Measurements from ENCODE around the gene OR9I1.

The OR9I1 gene, protein sequence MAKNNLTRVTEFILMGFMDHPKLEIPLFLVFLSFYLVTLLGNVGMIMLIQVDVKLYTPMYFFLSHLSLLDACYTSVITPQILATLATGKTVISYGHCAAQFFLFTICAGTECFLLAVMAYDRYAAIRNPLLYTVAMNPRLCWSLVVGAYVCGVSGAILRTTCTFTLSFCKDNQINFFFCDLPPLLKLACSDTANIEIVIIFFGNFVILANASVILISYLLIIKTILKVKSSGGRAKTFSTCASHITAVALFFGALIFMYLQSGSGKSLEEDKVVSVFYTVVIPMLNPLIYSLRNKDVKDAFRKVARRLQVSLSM

DNA sequence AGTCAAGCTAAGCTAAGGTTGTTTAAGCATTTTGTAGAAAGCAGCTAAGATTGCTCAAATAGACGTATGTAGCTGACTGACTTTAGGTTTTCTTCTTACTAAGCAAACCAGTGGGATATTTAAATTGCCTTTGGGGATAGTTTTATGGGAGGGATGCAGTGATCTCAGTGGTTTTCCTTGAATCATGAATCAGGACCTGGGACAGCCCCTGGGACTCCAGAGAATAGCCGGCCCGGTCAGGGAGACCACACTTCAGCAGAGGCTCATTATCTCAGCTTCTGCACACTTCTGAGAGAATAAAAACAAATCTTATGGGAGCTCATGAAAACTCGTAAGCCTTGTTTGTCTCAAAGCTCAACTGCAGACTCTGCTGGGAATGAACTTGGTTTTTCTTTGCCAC, at the start of gene OR9I1:
OR9I1 (minus strand) TSS at position 62 of the 400 bp plus-strand sequence. CDS start 6,086 bp downstream, outside the sequence.
- no peak for DNase-seq

DNA sequence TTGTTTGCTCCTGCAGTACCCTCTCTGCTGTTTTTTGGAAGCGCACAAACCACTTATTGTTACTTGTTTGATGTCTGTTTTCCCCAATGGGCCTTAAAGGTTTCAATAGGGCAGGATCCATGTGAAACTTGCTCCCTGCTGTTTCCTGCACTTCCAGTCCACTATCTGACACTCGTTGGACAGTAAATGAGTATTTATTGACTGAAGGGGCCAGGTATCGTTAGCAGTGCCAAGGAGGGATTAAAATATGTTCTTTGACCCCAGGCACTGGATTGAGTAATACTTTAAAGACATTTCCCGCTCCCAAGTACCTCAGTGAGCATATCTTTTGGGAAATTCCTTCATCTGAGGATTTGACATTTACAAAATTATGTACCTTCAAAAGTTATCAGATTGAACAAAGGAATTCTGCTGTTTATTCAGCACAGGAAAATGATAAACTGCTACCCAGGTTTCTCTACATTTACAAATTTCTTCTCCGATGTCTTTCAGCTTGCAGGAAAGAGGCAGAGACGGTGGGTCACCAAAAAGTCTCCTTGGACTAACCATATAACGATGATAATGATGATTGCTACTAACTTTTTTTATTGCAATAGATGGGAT, 40.3 kb upstream of the OR9I1 start:
- no peak for DNase-seq

DNA sequence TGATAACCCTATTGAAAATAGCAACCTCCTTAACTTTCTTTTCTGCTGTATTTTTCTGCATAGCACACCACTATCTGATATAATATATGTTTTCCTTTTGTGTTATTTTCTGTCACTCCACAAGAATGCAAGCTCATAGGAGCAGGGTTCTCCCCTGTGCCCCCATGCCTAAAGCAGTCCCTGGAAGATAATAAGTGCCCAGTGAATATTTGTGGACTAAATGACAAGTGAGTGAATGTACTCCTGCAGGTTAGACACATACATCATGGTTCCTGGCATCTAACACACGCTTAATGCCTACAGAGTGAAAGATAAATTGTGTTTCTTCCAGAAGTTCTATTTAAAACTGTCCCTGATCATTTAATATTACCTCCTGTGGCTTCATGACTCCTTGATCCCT, 39.7 kb upstream of the OR9I1 start:
- DNase-seq: no peak

DNA sequence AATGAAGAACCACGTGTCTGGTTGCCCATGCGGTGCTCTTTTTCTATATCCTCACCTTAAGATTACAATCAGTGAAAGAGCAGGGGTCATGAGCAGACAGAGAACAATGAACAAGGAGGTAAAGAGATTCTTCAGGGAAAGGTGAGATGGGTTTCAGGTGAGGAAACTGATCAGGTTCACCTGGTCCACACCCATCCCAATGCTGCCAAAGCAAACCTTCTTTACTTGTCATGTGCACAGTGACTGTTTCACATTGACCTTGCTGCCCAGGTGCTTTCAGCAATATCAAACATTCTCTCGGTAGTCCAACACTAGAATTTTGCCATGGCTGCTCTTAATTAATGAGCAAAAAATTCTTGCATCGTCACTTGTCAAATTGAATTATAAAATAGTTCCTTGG, 39.1 kb upstream of the OR9I1 start:
- no peak for DNase-seq

DNA sequence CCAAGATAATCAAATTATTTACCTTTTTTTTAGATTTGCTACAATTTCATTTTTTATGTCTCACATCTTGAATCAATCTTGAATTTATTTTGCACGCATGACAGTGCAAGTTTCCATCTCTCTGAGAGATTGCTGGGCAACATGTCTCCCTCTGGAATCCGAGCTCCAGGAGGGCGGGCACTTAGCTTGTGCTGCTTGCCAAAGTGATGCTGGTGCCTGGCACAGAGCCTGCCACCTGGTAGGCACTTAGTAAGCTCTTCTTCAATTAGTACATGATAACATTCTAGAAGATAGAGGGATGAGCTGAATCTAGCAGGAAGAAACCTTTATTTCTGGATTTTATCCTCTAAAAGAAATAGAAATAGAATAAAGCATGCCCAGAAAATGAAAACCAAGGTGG, 27.5 kb upstream of the OR9I1 start:
- DNase-seq: no peak

DNA sequence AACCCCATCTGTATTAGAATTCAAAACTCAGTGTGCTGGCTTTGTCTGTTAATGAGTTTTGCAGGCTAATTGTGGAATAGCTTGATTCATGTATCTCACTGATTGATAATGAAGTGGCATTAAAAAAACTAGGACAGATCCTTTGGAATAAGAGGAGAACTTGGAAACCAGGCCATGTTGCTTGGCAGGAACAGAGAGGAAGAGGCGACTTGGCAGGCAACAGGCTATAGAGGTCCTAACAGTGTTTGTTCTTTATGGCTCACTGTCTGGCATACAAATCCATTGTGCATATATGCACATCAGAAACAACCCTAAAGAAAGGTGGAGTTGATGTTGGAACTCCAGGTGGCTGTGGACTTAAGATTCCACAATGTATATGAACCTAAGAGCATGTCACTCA, 17.4 kb upstream of the OR9I1 start:
- no peak for DNase-seq

DNA sequence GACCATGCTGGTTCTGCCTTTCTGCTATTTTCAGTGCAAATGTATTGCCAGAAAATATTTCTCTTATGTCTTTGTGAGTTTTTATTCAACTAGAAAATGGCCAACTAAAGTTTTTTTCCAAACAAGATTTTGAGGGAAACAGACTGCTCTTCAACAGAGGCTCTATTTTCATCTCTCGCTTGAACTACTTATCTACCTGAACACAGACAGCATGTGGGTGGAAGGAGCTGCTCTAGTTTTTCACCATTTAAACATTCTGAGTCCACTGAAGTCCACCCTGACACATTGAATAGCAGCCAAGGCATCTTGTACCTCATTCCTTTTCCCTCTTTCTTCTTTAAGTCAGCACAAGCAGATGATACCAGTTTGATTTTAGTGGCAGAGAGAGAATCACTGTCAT, 9.8 kb upstream of the OR9I1 start:
- DNase-seq: no peak

DNA sequence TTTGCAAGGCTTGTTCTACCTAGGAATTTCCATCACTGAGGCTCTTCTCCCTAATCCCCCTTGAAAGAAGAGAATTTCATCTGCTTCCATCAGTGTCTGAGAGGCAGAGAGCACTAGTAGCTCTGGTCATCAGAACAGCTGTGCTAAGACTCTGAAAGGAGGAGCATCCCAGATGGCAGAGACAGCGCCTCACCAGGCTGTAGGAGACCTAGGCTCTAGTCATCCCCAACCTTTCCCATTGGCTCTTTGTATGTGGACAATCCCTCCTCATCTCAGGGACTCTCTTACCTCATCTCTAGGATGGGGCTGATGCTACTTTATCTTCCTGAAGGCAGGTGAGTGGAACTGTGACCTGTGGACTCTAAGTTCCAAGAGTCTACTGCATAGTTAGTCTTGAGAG, 8.8 kb upstream of the OR9I1 start:
- DNase-seq: no peak

DNA sequence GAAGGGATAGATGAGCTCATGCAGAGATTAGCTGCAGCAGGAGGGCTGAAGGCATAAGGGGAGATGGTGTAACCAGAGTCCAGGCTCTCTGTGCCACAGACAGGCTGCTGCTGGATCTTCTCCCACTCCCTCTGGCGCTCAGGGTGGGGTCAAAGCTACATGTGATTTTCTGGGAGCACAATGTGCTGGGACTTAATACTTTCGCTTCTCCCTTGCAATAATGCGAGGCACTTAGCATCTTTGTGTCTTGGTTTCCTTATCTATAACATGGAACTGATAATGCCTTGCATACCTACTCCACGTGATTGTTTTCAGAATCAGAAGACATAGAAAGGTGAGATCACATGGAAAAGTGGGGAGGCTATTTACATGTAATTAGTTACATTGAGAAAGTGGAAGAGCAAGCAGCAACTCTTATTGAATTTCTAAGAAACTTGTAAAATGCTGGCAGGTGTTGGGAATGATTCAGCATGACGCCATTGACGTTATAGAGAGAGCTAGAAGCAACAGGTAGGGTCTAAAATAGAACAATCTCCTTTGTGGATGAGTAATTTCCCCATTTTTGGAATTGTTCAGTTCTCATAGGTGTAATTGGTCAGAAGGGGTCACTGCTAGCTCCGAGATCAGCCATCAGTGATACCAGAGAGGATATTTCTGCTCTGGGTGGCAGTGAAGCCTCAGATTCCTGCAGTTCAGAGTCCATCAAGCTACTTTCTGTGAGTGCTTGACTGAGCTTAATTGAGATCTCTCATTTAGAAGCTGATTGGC, 8.2 kb upstream of the OR9I1 start:
- no peak for DNase-seq

DNA sequence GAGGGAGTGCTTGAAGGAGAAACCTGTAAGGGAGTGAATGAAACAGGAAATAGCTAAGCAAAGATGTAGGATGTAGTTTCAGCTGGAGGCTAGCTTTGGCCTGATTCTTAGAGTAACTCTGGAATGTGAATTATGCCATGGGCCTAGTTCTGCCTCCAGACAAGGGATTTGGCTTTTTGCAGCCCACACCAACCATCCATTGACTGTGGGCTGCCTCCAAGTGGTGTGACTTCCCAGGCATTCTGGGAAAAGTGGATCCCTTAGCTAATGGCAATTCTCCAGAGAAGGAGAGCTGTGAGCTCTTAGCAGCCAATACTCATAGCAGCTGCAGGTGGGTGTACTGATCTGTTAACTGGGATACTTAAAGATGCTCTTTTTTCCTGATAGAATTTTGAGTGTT, 2.0 kb upstream of the OR9I1 start:
- no peak for DNase-seq

DNA sequence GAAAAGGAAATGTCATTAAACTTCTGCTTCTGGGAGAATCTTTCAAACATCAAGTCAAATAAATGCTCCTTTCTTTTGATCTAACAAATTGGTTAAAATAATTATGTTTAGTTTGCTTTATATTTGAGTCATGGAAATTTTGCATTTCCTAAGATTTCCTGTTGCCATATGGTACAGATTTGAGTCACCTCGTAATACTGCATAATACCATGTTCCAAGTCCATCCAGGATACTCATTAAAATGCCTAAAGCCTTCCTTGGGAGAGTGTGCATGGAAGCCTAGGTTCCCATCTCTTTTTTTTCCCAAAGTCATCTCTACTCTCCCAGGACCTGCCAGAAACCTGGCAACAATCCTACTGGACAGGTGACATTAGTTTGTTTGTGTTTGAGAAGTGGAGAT, 4.2 kb downstream of the OR9I1 start:
- DNase-seq: no peak

DNA sequence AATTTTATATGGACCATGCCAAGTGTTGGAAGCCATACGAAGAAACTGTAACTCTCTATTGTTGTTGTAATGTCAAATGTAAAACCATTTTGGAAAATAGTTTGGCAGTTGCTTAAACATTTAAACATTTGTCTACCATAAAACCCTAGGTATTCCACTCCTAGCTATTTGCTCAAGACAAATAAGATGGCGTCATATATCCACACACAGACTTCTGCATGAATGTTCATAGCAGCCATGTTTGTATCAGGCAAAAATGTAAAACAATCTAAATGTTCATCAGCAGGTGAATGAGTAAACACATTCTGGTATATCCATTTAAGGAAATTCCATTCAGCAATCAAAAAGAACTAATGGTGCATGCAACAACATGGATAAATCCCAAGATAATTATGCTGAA, 27.9 kb downstream of the OR9I1 start:
- no peak for DNase-seq

DNA sequence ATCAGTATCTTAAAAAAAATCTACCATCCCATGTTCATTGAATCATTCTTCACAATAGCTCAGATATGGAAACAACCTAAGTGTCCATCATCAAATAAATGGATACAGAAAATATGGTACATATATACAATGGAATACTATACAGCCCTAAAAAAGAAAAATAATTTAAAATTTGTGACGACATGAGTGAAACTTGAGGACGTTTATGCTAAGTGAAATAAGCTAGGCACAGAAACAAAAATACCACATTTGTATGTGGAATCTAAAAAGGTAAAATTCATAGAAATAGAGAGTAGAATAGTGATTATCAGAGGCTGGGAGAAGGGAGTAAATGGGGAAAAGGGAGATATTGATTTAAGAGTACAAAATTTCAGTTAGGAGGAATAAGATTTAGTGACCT, 38.8 kb downstream of the OR9I1 start:
- DNase-seq: no peak

DNA sequence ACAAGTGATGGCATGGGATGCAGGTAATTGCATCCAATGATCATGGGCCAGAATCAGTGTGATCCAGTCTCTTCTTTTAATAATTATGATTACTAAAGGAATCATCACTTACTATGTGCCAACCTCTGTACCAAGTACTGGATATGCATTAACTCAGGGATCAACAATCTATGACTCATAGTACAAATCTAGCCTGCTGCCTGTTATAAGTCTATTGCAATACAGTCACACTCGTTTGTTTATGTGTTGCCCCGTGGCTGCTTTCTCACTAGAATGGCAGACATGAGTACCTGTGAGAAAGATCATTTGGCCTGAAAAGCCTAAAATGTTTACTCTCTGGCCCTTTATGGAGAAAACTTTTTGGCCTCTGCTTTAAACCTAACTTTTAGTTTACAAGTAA, 49.5 kb downstream of the OR9I1 start:
- DNase-seq: no peak

DNA sequence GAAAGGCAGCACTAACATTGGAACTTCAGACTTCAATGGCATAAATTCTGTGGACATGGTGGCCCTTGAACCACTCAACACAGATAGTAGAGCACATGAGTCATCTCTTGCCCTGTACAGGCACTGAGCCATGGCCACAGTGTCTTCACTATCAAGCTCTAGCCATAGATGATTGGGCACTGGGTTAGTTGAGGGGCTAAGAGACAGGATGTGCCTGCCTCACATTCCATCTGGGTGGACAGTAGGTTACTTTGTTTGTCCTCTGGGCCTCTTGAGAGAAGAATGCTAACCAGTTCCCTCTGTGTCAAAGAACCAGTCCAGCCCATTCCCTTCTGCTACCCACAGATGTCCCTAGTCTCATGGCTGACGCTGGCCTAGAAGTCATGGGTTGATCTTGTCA, 54.7 kb downstream of the OR9I1 start:
- DNase-seq: no peak

DNA sequence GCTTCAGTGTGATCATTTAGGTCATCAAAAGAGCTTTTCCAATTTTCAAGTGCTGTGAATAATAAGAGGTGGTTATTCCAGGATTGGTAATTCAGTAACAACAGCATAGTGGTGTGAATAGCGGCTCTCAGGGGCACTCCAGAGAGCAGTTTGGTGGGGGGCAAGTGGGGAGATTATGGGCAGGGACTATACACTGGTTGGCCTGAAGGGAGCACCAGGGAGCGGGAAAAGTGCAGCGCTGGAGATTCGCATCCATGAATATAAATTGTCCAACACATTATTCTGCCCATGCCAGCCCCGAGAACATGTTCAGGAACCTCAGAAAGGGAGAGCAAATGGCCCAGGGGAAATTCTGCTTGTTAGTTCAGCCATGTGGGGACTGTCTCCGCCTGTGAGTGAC, 56.7 kb downstream of the OR9I1 start:
- DNase-seq: no peak

DNA sequence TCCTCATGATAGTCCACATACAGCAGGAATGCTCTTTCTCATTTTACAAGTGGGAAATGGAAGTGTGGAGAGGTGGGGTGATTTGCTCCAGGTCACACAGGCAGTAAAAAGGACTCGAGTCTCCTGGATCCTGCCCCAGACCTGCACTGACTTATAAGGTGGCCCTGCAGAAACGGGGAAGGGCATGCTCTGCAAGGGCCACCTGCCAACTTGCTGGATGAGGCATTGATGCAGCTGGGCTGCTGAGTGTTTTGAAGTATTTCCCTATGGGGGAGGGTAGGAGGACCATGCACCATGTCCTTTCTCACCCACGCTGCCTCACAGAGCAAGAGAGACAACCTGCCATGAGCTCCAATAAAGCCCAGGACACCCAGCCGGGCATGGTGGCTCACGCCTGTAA, 57.6 kb downstream of the OR9I1 start:
- DNase-seq: no peak
